Endothelial cell of umbilical vein (primary cell): Measurements from ENCODE around the gene PIP4K2C.

ENCODE experiments used
- EZH2 ChIP-seq: IDR thresholded peaks from 2 replicates; pipeline ENCODE4 v1.6.1; 2012; ENCODE audit warnings: borderline replicate concordance, low read depth, mild to moderate bottlenecking, moderate library complexity, low read length, inconsistent platforms; ENCODE audit not compliant: severe bottlenecking
- FOS ChIP-seq: IDR thresholded peaks from 2 replicates; pipeline ENCODE4 v1.6.1; 2011; ENCODE audit warnings: mild to moderate bottlenecking, low read length, moderate library complexity, borderline replicate concordance; ENCODE audit not compliant: insufficient read depth
- GATA2 ChIP-seq: IDR thresholded peaks from 2 replicates; pipeline ENCODE4 v1.7.0; 2011; ENCODE audit warnings: low read depth, mild to moderate bottlenecking, moderate library complexity, mixed read lengths, low read length; ENCODE audit not compliant: insufficient read length, insufficient read depth
- POLR2A ChIP-seq: IDR thresholded peaks from 2 replicates; pipeline ENCODE4 v1.6.1; 2012; ENCODE audit warnings: low read depth, mild to moderate bottlenecking, control low read depth, low read length
- POLR2AphosphoS5 ChIP-seq: IDR thresholded peaks from 2 replicates; pipeline ENCODE4 v1.6.1; 2012; ENCODE audit warnings: low read depth, mild to moderate bottlenecking, control low read depth, low read length, moderate library complexity; ENCODE audit not compliant: insufficient read depth
- TF ChIP-seq, protein P1 (sequence below), 2 donors: IDR thresholded peaks; 1 replicate in 1 of 2; 2 replicates in 1 of 2; pipeline ENCODE4 v1.5.1; 2011; ENCODE audit warnings: low read length in 2 of 2, mild to moderate bottlenecking in 2 of 2, moderate library complexity in 2 of 2, control low read depth in 1 of 2, inconsistent platforms in 1 of 2, low read depth in 1 of 2; ENCODE audit not compliant: insufficient read depth in 1 of 2; ENCODE audit errors: extremely low read depth in 1 of 2

DNA sequence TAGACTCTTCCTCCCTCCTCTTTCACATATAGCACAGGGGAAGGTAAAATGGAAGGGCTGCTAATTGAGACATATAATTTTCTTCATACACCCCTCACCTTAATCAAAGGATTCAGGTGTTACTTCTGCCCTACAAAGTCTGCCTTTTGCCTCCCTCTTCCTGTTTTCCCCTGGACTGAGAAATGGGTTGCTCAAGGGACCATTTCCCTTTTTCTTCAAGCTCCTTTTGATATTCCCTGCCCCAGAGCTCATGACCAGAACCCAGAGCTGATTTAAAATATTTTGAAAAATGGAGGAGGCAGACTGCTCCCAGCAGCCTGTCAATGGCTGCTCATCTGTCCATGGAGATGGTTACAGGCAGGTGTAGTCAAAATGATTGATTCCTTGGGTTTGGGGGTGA is 6.3 kb upstream of the PIP4K2C start:
- TF ChIP-seq, protein P1, sequence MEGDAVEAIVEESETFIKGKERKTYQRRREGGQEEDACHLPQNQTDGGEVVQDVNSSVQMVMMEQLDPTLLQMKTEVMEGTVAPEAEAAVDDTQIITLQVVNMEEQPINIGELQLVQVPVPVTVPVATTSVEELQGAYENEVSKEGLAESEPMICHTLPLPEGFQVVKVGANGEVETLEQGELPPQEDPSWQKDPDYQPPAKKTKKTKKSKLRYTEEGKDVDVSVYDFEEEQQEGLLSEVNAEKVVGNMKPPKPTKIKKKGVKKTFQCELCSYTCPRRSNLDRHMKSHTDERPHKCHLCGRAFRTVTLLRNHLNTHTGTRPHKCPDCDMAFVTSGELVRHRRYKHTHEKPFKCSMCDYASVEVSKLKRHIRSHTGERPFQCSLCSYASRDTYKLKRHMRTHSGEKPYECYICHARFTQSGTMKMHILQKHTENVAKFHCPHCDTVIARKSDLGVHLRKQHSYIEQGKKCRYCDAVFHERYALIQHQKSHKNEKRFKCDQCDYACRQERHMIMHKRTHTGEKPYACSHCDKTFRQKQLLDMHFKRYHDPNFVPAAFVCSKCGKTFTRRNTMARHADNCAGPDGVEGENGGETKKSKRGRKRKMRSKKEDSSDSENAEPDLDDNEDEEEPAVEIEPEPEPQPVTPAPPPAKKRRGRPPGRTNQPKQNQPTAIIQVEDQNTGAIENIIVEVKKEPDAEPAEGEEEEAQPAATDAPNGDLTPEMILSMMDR (IDR thresholded peaks at IDR 0.05; ENCODE audit: extremely low read depth in 1 of 2, insufficient read depth in 1 of 2, low read depth in 1 of 2, low read length in 2 of 2): no peak
- no peak for TF ChIP-seq POLR2A
- no peak for TF ChIP-seq EZH2
- no peak for TF ChIP-seq POLR2AphosphoS5
- TF ChIP-seq FOS: no peak
- TF ChIP-seq GATA2: no peak
